ENCODE results near the gene MCEE.

MCEE gene

DNA sequence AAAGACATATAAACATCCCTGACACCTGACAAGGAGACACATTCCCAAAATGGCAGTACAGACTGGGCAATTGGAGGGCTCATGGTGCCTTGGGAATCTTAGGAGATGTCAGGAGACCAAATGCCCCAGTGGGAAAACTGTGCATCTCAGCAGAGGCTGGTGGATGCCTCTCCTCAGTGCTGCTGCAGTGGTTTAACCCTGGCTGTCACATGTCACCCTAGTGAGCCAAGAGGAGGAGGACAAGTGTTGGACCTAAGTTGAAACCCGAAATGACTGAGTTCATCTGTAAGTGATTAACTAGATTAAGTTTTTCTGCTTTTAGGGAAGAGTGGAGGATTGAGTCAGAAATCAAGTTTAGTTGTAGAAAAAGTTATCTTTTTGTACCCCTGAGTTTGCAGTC is 66.8 kb downstream of the MCEE start:
- TF ChIP-seq, protein P1, sequence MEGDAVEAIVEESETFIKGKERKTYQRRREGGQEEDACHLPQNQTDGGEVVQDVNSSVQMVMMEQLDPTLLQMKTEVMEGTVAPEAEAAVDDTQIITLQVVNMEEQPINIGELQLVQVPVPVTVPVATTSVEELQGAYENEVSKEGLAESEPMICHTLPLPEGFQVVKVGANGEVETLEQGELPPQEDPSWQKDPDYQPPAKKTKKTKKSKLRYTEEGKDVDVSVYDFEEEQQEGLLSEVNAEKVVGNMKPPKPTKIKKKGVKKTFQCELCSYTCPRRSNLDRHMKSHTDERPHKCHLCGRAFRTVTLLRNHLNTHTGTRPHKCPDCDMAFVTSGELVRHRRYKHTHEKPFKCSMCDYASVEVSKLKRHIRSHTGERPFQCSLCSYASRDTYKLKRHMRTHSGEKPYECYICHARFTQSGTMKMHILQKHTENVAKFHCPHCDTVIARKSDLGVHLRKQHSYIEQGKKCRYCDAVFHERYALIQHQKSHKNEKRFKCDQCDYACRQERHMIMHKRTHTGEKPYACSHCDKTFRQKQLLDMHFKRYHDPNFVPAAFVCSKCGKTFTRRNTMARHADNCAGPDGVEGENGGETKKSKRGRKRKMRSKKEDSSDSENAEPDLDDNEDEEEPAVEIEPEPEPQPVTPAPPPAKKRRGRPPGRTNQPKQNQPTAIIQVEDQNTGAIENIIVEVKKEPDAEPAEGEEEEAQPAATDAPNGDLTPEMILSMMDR (IDR thresholded peaks at IDR 0.05; ENCODE audit: poor library complexity, severe bottlenecking): no peak
- Histone ChIP-seq H3K4me1 (ENCODE audit: insufficient read depth, poor library complexity, severe bottlenecking) (peaks cover 4% of the 10 kb centered on the region), H3K9me3 (ENCODE audit: severe bottlenecking) (no peaks in the 10 kb centered on the region), H3K27ac (ENCODE audit: poor library complexity, severe bottlenecking) (no peak overlapping the region), H3K27me3 (ENCODE audit: insufficient read depth, poor library complexity, severe bottlenecking) (no peaks in the 10 kb centered on the region), H3K4me3 (ENCODE audit: severe bottlenecking) (no peak overlapping the region), H3K36me3 (ENCODE audit: low read depth) (no peaks in the 10 kb centered on the region)
- DNase-seq (ENCODE audit: low spot score): no peak
- no peak for ATAC-seq (ENCODE audit: low read depth)

DNA sequence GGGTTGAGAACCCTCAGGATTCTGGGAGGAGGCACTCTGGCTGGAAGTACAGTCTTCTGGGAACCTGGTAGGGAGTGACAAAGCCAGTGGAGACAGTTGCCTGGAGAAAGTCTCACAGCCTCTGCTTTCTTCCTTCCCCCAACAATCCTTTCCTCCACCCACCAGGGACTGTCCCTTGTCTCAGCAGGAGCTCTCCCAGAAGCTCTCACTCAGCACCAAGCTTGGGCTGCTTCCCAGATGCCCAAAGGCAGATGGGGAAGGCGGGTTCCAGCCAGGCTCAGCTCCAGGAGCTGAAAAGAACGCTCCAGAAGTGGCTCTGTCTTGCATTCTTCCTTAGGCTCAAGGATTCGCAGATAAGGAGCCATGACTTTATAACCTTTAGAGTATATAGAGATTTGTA is 69.2 kb downstream of the MCEE start:
- peaks cover 4% of the 10 kb centered on the region for H3K4me1 ChIP-seq (ENCODE audit: insufficient read depth, poor library complexity, severe bottlenecking)
- no peaks in the 10 kb centered on the region for H3K9me3 ChIP-seq (ENCODE audit: severe bottlenecking)
- ATAC-seq (ENCODE audit: low read depth) (no peak), DNase-seq (ENCODE audit: low spot score) (no peak)
- H3K27ac ChIP-seq (ENCODE audit: poor library complexity, severe bottlenecking): no peak overlapping the region
- no peak overlapping the region for H3K4me3 ChIP-seq (ENCODE audit: severe bottlenecking)
- H3K36me3 ChIP-seq (ENCODE audit: low read depth): no peaks in the 10 kb centered on the region
- TF ChIP-seq, protein P1 (IDR thresholded peaks at IDR 0.05; ENCODE audit: poor library complexity, severe bottlenecking): no peak
- H3K27me3 ChIP-seq (ENCODE audit: insufficient read depth, poor library complexity, severe bottlenecking): no peaks in the 10 kb centered on the region

DNA sequence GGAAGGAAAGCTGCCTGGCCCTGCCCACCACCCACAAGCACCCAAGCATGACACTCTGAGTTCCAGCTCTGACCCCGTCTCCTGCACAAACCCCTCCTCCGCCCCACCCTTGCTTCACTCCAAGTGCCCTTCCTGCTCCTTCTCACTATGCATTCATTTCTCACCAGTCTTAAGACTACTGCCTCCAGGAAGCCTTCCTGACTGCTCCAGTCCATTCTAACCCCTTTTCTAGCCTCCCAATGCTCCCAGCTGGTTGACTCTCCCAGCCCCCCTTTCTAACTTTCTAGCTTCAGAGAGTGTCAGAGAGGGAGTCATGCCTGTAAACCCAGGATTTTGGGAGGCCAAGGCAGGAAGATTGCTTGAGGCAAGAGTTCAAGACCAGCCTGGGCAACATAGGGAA is 69.8 kb downstream of the MCEE start:
- Histone ChIP-seq H3K4me3 (ENCODE audit: severe bottlenecking) (no peak overlapping the region), H3K27me3 (ENCODE audit: insufficient read depth, poor library complexity, severe bottlenecking) (no peaks in the 10 kb centered on the region), H3K4me1 (ENCODE audit: insufficient read depth, poor library complexity, severe bottlenecking) (peaks cover 4% of the 10 kb centered on the region), H3K36me3 (ENCODE audit: low read depth) (no peaks in the 10 kb centered on the region), H3K27ac (ENCODE audit: poor library complexity, severe bottlenecking) (no peak overlapping the region), H3K9me3 (ENCODE audit: severe bottlenecking) (no peaks in the 10 kb centered on the region)
- no peak for DNase-seq (ENCODE audit: low spot score)
- TF ChIP-seq, protein P1 (IDR thresholded peaks at IDR 0.05; ENCODE audit: poor library complexity, severe bottlenecking): no peak
- no peak for ATAC-seq (ENCODE audit: low read depth)
